ENCODE data around the gene VARS2. TPM values are rescaled to one million over a fixed set of nuclear protein-coding genes. Genes with fewer than 3 reads are reported as not detected.

The VARS2 gene
- total RNA-seq, 1 experiment from 2014 or later, result 68.2 TPM

GRCh38 chr6:30871592-30872183 lies 42.4 kb upstream of the VARS2 start:
- Histone ChIP-seq H2BK120ac (ENCODE audit: low read depth, low read length, poor library complexity, severe bottlenecking) (no peak overlapping the region), H3K23ac (ENCODE audit: insufficient read length, low read depth, low read length) (no peak overlapping the region), H3K27ac (ENCODE audit: insufficient read length, low read depth, low read length) (no peak overlapping the region), H4K5ac (ENCODE audit: insufficient read length, low read depth, low read length) (no peak overlapping the region), H2AK5ac (ENCODE audit: insufficient read length, low read length) (no peak overlapping the region), H3T11ph (ENCODE audit: low read length) (no peak overlapping the region), H2BK5ac (ENCODE audit: insufficient read length, low read length) (no peak overlapping the region), H3K4me1 (ENCODE audit: insufficient read depth, low read length) (no peaks in the 10 kb centered on the region), H4K20me1 (ENCODE audit: control insufficient read depth, insufficient read depth, insufficient read length) (no peaks in the 10 kb centered on the region), H4K8ac (replicated peaks; ENCODE audit: insufficient read length, low read depth, low read length) (no peak overlapping the region), H2BK20ac (ENCODE audit: low read depth, low read length, poor library complexity, severe bottlenecking) (no peak overlapping the region), H3K27me3 (ENCODE audit: insufficient read depth, low read length) (no peaks in the 10 kb centered on the region), H3K9me3 (ENCODE audit: control insufficient read depth, low read depth, low read length) (peaks cover 14% of the 10 kb centered on the region), H2BK15ac (ENCODE audit: low read depth, low read length) (no peak overlapping the region), H4K91ac (ENCODE audit: insufficient read length, low read depth, low read length) (no peak overlapping the region), H3K9ac (ENCODE audit: extremely low read depth, insufficient read length, low read length) (no peak overlapping the region), H3K14ac (ENCODE audit: insufficient read depth, low read length) (no peak overlapping the region), H3K4ac (ENCODE audit: low read depth, low read length) (no peak overlapping the region), H3K23me2 (ENCODE audit: insufficient read length, low read depth, low read length, poor library complexity, severe bottlenecking) (no peaks in the 10 kb centered on the region), H3K4me2 (ENCODE audit: insufficient read depth, insufficient read length, low read length) (no peak overlapping the region), H2BK12ac (ENCODE audit: insufficient read length, low read depth, low read length) (no peak overlapping the region), H3K56ac (ENCODE audit: insufficient read length, low read depth, low read length) (no peak overlapping the region), H2AFZ (ENCODE audit: low read length) (no peak overlapping the region), H3K79me2 (ENCODE audit: insufficient read depth, low read length) (no peaks in the 10 kb centered on the region), H3K18ac (ENCODE audit: insufficient read length, low read depth, low read length) (no peak overlapping the region), H3K79me1 (ENCODE audit: insufficient read depth, low read depth, low read length, poor library complexity, severe bottlenecking) (no peaks in the 10 kb centered on the region)
- peaks cover 11 to 12% of the 10 kb centered on the region in 2 experiments; a peak in 3 of 4 replicates for H3K4me1 Mint-ChIP-seq
- TF ChIP-seq, protein P1, sequence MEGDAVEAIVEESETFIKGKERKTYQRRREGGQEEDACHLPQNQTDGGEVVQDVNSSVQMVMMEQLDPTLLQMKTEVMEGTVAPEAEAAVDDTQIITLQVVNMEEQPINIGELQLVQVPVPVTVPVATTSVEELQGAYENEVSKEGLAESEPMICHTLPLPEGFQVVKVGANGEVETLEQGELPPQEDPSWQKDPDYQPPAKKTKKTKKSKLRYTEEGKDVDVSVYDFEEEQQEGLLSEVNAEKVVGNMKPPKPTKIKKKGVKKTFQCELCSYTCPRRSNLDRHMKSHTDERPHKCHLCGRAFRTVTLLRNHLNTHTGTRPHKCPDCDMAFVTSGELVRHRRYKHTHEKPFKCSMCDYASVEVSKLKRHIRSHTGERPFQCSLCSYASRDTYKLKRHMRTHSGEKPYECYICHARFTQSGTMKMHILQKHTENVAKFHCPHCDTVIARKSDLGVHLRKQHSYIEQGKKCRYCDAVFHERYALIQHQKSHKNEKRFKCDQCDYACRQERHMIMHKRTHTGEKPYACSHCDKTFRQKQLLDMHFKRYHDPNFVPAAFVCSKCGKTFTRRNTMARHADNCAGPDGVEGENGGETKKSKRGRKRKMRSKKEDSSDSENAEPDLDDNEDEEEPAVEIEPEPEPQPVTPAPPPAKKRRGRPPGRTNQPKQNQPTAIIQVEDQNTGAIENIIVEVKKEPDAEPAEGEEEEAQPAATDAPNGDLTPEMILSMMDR (conservative IDR thresholded peaks at IDR 0.05), result no peak
- H3K27ac Mint-ChIP-seq, result no peak overlapping the region
- peaks cover 60 to 69% of the 10 kb centered on the region in 2 experiments for H3K9me3 Mint-ChIP-seq
- peaks cover 34 to 73% (median 39%) of the 10 kb centered on the region in 3 experiments for H3K36me3 Mint-ChIP-seq (ENCODE audit: insufficient read depth in 1 of 3, low read depth in 3 of 3)
- H3K4me3 Mint-ChIP-seq, result no peak overlapping the region
- peaks cover 3% of the 10 kb centered on the region for H3K27me3 Mint-ChIP-seq (ENCODE audit: low read depth)
- no peak for DNase-seq
- WGBS (ENCODE audit: extremely low coverage, insufficient read length, low lambda C conversion rate), result no CpG with 5 or more reads among the region's 4 CpGs
